B cell (primary cell): ENCODE data around the gene SLC25A38.

Experiments
- EZH2 ChIP-seq: IDR thresholded peaks from 2 replicates; pipeline ENCODE4 v1.6.1; 2012; ENCODE audit warnings: borderline replicate concordance, low read depth, mild to moderate bottlenecking, moderate library complexity, low read length; ENCODE audit not compliant: insufficient read depth, poor library complexity, severe bottlenecking
- TF ChIP-seq, protein P1 (sequence below): fragments of 200-600 bp; IDR thresholded peaks from one replicate; pipeline ENCODE4 v1.8.0; 2022; ENCODE audit warnings: antibody characterized with exemption, mild to moderate bottlenecking

DNA sequence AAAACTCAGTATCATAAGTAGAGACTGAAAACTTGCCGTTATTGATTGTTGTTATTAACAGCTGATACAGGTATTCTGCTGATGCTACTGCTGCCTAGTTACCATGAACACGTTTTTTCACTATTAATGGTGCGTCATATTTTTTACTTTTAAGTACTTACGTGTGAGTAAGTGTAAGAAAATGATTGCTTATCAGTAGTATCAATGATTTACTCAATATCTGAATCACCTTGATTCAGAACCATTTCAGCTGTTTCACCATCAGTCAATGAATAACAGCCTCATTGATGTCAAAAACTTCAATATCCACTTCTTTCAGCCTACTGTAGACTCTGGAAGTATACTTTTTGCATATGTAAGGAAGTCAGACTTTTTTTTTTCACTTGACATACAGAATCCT lies 49.0 kb upstream of the SLC25A38 start:
- TF ChIP-seq, protein P1, sequence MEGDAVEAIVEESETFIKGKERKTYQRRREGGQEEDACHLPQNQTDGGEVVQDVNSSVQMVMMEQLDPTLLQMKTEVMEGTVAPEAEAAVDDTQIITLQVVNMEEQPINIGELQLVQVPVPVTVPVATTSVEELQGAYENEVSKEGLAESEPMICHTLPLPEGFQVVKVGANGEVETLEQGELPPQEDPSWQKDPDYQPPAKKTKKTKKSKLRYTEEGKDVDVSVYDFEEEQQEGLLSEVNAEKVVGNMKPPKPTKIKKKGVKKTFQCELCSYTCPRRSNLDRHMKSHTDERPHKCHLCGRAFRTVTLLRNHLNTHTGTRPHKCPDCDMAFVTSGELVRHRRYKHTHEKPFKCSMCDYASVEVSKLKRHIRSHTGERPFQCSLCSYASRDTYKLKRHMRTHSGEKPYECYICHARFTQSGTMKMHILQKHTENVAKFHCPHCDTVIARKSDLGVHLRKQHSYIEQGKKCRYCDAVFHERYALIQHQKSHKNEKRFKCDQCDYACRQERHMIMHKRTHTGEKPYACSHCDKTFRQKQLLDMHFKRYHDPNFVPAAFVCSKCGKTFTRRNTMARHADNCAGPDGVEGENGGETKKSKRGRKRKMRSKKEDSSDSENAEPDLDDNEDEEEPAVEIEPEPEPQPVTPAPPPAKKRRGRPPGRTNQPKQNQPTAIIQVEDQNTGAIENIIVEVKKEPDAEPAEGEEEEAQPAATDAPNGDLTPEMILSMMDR, result no peak
- no peak for TF ChIP-seq EZH2
